Esophagus mucosa (tissue), 1 donor: ENCODE data around the gene BCL2A1. TPM values are rescaled to one million over a fixed set of nuclear protein-coding genes. Genes with fewer than 3 reads are reported as not detected.
A peak's percentile ranks its signal among the peaks of the same experiment; 100 is the strongest.
"Not testable (repeated sequence)": the region's sequence is repeated elsewhere in the genome, so short reads cannot be mapped to it uniquely, and the experiment has no call there.

Experiments
- ATAC-seq: fragments of 200-7000 bp; cut with Tn5 transposase; one replicate; pipeline ENCODE4 v1.9.1; 2020
- total RNA-seq: library from RNA; stranded (reverse); gene quantifications from one replicate; pipeline ENCODE4 v1.2.4, GENCODE V29; 2023
- donor health status: DM: yes; HTN: yes; CAD: no.

The BCL2A1 gene
- total RNA-seq, 1 donor from 2014 or later: not detected

DNA sequence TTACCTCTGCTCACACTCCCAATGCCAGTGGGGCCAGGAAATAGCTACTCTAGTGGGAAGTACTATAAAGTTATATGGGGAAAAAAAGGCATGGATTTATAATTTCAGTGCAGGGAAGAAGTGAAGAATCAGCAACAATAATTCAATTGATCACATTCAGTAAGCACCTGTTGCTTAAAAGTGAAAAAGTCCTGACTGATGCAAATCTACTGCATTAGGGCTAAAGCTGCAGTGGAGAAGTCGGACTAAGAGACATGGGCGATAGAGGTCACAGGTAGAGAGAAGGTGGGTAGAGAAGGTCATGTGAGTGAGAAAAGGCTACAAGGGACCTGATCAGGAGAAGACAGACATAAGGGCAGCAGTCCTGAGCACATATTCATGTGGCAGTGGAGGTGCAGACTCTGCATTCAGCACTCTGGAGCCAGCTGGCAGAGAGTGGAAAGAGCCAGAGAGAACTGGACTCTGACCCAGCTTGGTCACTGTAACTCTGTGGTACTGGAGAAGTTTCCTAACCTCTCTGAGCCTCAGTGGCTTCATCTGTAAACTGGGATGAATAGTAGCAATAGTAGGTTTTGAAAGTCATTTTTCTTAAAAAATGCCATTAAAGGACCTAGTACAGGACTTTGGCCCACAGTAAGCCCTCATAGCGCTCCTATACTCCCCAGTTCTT lies 17.6 kb upstream of the BCL2A1 start:
- ATAC-seq: no peak

GRCh38 chr15:79987969-79988368 lies 17.0 kb upstream of the BCL2A1 start:
- ATAC-seq: no peak

GRCh38 chr15:79987569-79987955 lies 16.6 kb upstream of the BCL2A1 start:
- no peak for ATAC-seq

DNA sequence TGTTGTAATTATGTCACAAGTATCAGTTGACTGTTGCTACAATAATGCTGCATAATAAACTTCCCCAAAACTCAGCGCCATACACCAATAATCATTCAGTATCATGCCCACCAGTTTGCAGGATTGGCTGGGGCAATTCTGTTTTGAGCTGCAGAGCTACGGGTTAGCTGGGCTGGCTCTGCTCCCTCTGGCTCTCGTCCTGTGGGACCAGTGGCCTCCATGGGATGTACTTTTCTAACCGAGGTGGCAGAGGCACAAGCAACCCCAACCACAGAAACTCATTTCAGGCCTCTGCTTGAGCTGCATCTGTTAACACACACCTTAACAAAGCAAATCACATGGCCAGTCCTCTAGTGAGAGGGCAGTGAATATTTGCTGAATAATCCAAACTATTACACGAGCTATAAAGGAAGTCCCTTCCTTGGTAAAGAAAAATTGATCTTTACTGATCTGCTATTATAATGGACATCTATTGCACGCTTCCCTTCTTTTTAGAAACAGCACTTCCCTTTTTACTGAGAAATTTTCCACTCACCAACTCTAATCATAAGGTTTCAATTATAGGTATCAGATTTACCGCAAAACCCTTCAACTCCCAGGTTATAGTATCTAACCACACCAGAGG lies 10.9 kb upstream of the BCL2A1 start:
- ATAC-seq: no peak

DNA sequence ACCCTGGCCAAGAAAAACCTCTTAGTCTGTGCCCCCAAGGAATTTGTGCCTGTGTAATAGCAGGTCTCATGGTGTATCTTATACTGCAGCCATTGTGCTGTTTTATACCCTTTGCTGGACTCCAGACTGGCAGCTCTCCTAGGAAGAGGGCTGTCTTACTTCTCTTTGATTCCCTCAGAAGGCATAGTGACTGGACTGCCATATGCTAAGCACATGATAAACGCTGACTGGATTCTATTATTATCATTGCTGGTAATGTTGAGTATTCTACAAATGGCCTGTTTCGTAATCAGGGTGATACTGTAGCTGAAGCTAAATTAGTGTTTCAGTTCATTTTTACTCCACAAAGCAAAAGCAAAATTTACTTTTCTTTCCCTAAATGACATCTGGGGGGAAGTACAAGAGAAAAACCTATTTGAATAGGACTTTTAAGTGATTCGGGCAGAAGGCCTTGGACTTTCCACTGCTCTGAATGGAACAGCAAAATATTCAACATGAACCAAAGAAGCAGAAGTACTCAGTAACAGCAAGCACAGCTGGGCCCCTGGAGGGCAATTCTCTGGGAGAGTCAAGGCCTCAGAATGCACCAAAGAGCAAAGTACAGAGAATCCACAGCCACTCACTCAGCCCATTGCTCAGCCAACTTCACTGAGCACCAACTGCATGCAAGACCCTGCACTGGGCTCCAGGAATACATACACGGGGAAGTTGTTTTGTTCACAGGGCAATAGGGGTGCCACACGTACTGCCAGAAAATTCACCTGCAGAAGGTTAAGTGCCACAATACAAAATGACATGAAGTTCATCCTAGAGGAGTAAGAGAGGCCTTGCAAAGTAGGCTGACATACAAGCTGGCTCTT lies 7.9 kb upstream of the BCL2A1 start:
- peak; percentile 30 for ATAC-seq

DNA sequence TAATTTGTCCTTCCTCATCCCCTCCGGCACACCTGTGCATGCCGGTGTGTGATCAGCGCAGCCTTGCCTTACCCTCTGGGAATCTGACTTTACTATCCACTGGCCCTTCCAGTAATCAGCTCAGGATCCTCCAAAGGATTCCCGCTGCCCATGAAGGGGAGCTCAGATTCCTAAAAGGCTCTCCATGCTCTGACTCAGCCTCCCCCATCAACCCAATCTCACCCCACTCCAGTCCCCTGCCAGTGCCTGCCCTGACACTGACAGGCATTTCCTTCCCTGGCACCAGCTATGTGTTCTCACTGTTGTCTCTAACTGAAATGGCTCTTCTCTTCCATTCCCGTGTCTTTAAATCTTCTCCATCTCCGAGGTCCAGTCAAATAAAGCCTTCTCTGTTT lies 7.3 kb upstream of the BCL2A1 start:
- no peak for ATAC-seq

GRCh38 chr15:79977431-79978054 lies 6.5 kb upstream of the BCL2A1 start:
- no peak for ATAC-seq

DNA sequence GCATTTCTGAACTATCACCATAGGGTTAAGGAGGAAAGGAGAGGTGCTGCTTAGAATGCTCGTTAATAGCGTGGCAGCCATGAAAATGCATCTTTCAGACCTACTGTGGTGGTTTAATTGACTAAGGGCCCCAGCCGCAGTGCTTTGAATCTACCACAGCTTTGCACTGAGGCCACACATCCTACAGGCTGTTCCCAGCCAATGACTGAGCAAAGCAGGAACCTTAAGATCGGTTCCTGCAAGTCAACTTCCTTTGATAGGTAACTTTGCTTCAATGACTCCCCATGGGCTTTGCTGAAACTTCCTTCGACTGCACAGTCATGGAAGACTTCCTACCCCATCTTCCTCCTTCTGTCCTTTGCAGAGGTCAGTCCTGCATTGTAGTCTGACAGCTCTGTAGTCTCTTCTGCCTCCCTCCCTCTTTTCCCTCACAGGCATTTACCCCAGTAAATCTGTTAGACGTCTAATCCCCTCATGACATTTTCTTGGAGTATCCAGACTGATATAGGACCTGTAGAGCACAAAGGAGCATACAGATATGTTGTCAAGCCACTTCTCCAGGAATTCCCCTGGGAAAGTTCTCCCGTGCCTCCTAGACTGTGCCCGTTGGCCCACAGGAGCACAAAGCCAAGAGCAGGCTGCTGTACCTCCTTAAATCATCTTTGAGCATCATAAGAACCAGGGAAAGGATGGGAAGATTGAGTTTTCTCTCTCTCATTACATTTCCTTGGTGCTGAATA lies 2.6 kb upstream of the BCL2A1 start:
- ATAC-seq: no peak

- ATAC-seq: no peak
Observed at GRCh38 chr15:79972863-79973262, 1.9 kb upstream of the BCL2A1 start.

GRCh38 chr15:79970181-79970580 lies 815 bp downstream of the BCL2A1 start:
- ATAC-seq: no peak

DNA sequence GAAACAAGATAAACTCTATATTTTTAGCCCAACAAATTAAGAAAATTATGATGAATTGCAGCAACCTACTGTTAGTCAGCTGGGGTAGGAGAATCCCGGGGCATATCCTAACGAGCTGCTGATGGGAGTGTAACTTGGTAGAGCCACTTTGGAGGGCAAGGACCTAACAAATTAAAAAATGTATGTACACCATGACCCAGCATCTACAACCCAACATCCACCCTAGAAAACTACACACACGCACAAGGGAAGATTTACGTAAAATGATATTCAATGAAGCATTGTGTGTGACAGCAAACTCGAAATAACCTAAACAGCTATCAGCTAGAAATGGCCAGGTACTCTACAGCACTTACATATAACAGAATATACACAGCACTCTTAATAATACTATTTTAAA lies 1.9 kb downstream of the BCL2A1 start:
- no peak for ATAC-seq

DNA sequence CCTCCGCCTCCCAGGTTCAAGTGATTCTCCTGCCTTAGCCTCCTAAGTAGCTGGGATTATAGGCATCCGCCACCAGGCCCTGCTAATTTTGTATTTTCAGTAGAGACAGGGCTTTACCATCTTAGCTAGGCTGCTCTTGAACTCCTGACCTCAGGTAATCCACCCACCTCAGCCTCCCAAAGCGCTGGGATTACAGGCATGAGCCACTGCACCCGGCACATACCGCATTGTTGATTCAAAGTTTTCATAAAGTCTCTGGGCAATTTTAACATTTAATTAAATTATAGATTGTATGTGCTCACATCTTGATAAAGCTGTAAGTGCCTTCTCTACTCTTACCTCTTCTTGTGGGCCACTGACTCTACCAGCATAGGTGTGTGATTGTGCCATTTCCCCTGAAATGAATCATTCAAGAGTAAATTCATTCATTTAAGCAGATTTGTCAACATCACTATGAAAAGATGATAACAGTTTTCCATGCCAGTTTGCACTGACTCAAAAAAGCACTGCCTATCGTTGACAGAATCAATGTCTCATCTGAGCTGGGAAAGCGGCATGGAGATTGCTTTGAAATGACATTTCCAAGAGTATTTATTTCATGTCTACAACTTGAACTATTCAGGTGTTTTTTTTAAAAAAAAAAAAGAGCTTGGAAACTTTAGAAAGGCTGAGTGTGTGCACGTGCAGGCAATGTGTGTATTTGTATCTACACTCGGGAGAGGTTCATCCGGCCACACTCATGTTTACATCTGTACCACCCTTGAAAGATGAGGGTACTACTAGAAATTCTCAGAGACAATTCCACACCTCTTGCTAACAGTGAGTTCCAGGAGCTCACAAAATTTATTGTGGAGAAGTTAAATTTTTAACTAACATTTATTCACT lies 3.5 kb downstream of the BCL2A1 start:
- ATAC-seq: no peak

DNA sequence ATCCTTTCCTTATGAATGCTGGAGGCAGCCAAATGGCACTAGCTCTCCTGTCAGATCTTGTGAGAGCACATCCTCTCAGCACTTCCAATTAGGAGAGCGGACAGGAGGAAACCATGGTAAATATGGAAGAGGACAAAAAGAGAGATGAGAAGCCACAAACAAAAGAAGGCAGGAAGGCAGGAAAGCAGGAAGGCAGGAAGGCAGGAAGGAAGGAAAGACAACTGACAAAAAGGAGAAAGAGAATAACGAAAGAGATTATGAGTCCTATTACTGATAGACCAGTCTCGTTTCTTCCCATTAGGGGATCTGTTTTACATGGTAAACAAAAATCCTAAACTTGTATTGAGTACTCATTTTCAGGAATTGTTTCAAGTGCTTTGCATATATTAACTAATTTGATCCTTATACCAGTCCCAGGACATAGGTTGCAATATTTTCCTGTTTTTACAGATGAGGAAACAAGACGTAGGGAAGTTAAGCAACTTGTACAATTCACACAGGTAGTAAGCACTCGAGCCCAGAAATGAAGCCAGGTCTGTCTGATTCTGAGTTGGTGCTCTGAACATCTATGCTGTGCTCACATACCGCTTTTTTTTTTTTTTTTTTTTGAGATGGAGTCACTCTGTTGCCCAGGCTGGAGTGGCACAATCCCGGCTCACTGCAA lies 4.2 kb downstream of the BCL2A1 start:
- ATAC-seq: no peak

- no peak for ATAC-seq
Observed at GRCh38 chr15:79965846-79966630, 5.0 kb downstream of the BCL2A1 start.

- ATAC-seq: no peak
Observed at GRCh38 chr15:79964232-79964805, 6.7 kb downstream of the BCL2A1 start.

GRCh38 chr15:79962921-79963320 lies 8.1 kb downstream of the BCL2A1 start:
- ATAC-seq: not testable (repeated sequence)

- peak; percentile 56 for ATAC-seq
Observed at GRCh38 chr15:79962178-79962577, 8.8 kb downstream of the BCL2A1 start.

DNA sequence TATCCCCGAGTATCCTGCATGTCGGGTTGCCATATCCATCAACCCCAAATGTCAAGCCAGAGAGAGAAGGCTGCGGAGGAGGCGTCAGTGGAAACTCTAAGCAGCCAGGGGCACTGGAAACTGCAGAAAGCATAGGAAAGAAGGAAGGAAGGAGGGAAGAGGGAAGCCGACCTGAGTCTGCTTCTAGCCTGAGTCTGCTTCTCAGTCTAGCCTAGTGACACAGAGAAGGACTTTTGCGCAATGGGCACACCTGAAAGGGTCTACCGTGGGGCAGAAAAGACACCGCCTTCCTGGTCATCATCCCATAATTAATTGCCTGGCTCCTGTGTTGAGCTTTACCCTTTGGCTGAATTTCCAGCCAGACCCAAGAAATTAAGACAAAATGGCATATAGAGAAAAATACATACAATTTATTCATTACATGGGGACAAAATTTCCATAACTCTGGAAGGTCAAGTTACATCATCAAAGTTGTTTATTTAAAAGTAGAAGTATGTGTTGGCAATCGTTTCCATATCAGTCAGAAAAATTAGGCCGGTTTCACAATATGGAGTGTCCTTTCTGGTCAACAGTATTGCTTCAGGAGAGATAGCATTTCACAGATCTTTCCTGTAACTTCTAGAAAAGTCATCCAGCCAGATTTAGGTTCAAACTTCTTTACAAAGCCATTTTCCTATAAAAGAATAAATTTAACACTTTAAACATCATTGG lies 10.3 kb downstream of the BCL2A1 start:
- no peak for ATAC-seq

DNA sequence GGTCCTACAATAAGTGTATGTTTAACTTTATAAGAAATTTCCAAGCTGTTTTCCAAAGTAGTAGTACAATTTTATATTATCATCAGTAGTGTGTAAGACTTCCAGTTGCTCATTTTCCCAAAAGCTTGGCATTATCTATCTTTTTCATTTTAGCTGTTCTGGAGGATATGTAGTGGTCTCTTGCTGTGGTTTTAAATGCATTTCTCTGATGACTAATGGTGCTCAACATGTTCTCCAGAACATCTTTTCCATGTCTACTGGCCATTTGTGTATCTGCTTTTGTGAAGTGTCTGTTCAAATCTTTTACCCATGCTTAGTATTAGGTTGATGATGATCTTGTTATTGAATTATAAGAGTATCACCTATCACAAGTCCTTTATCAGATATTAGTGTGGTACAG lies 13.3 kb downstream of the BCL2A1 start:
- ATAC-seq: no peak
